Measurements from ENCODE around the gene FOXO3.

- TF ChIP-seq CTCF (IDR thresholded peaks at IDR 0.05) = no peak
- no peak for TF ChIP-seq POLR2A (IDR thresholded peaks at IDR 0.05)
These were observed 104.9 kb downstream of the FOXO3 start for GRCh38 chr6:108665495-108666196.

Measured in uterus (tissue), 2 donors.